C4-2B (cell line): ENCODE data around the gene APBA3.

Source experiments
- CTCF ChIP-seq: fragments of 450-650 bp; conservative IDR thresholded peaks from 2 replicates; pipeline ENCODE4 v1.5.1; 2017; ENCODE audit warnings: mild to moderate bottlenecking
- ZFX ChIP-seq: fragments of 450-650 bp; IDR thresholded peaks from 2 replicates; pipeline ENCODE4 v1.6.1; 2017

- TF ChIP-seq ZFX (no peak), CTCF (no peak)
Observed at GRCh38 chr19:3774621-3775373, 13.3 kb upstream of the APBA3 start.
